PFSK-1 (cell line): ENCODE results near the gene TNFSF12.

ENCODE experiments used
- FOXP2 ChIP-seq: optimal IDR thresholded peaks from 2 replicates; pipeline ENCODE3; 2011; ENCODE audit warnings: borderline replicate concordance, control low read depth, inconsistent platforms; ENCODE audit not compliant: insufficient read depth; ENCODE audit errors: extremely low read length, extremely low read depth
- POLR2AphosphoS5 ChIP-seq: IDR thresholded peaks from 2 replicates; pipeline ENCODE4 v1.6.1; 2012; ENCODE audit warnings: low read depth, mild to moderate bottlenecking, control low read depth, low read length, moderate library complexity
- SIN3A ChIP-seq: IDR thresholded peaks from 2 replicates; pipeline ENCODE4 v1.6.1; 2012; ENCODE audit warnings: mild to moderate bottlenecking, low read length, moderate library complexity, borderline replicate concordance; ENCODE audit not compliant: insufficient read depth
- TAF1 ChIP-seq: IDR thresholded peaks from 2 replicates; pipeline ENCODE4 v1.6.1; 2012; ENCODE audit warnings: low read length, control low read depth, borderline replicate concordance; ENCODE audit not compliant: insufficient read depth
- TF ChIP-seq, protein P1 (sequence below), 2 experiments: IDR thresholded peaks; 2 replicates each; pipeline versions ENCODE4 v1.6.1 to v1.8.0; 2011 to 2012; ENCODE audit warnings: low read depth in 2 of 2, low read length in 2 of 2, control low read depth in 1 of 2, inconsistent platforms in 1 of 2, mild to moderate bottlenecking in 1 of 2, moderate library complexity in 1 of 2; ENCODE audit not compliant: insufficient read depth in 1 of 2

The TNFSF12 gene

DNA sequence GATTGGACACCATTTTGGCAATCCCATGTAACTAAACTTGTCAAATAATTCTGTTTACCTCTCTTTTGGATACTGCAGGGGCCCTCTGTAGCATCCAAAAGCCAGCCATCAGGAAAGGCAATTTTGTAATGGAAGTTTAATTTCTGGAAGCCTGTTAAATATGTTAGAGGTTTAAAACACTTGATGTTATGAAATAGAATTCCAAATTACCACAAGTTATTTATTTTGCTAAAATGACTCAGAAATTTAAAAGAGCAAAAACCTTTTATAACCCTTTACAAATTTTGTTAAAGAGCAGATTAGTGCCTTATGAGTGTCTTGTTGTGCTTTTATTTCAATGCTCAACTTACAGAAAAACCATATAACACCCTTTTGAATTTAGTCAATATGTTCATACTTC is 20.0 kb upstream of the TNFSF12 start:
- TF ChIP-seq, protein P1, sequence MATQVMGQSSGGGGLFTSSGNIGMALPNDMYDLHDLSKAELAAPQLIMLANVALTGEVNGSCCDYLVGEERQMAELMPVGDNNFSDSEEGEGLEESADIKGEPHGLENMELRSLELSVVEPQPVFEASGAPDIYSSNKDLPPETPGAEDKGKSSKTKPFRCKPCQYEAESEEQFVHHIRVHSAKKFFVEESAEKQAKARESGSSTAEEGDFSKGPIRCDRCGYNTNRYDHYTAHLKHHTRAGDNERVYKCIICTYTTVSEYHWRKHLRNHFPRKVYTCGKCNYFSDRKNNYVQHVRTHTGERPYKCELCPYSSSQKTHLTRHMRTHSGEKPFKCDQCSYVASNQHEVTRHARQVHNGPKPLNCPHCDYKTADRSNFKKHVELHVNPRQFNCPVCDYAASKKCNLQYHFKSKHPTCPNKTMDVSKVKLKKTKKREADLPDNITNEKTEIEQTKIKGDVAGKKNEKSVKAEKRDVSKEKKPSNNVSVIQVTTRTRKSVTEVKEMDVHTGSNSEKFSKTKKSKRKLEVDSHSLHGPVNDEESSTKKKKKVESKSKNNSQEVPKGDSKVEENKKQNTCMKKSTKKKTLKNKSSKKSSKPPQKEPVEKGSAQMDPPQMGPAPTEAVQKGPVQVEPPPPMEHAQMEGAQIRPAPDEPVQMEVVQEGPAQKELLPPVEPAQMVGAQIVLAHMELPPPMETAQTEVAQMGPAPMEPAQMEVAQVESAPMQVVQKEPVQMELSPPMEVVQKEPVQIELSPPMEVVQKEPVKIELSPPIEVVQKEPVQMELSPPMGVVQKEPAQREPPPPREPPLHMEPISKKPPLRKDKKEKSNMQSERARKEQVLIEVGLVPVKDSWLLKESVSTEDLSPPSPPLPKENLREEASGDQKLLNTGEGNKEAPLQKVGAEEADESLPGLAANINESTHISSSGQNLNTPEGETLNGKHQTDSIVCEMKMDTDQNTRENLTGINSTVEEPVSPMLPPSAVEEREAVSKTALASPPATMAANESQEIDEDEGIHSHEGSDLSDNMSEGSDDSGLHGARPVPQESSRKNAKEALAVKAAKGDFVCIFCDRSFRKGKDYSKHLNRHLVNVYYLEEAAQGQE (IDR thresholded peaks at IDR 0.05; ENCODE audit: insufficient read depth in 1 of 2, low read depth in 2 of 2, low read length in 2 of 2) = no peak
- TF ChIP-seq POLR2AphosphoS5 = no peak
- no peak for TF ChIP-seq SIN3A
- no peak for TF ChIP-seq FOXP2
- TF ChIP-seq TAF1 = no peak

DNA sequence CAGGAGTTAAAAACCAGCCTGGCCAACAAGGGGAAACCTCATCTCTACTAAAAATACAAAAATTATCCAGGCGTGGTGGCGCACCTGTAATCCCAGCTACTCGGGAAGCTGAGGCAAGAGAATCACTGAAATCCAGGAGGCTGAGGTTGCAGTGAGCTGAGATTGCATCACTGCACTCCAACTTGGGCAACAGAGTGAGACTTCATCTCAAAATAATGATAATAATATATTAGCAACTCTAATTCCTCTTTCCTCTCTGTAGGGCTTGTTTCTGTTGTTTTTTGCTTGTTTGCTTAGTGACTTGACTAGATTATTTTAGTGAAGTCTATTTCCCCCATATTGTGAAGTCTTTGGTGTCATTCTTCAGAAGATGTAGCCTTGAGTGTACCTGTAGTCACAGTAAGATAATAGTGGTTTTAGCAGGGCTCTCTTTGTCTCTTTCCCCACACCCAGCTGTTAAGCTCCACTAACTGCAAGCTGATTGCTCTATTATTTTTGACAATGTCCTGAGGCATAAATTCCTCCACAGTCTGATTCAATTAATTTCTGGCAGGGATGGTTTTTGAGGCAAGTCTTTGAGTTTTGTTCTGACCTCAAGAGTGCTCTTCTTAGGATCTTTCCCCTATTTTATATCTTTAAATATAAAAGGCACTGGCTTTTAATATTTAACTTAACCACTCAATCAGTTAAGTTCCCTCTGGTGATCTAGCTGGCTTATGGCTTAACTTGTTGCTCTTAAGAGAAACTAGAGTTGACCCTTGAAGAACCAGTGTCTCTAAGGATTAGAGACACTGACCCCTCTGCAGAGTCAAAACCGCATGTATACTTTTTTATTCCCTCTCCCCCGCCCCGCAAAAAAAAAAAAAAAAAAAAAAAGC is 18.6 kb upstream of the TNFSF12 start:
- no peak for TF ChIP-seq TAF1

- TF ChIP-seq POLR2AphosphoS5 (no peak), TAF1 (no peak), FOXP2 (no peak), SIN3A (no peak)
- TF ChIP-seq, protein P1 (IDR thresholded peaks at IDR 0.05; ENCODE audit: insufficient read depth in 1 of 2, low read depth in 2 of 2, low read length in 2 of 2) = no peak
These were observed 10.8 kb upstream of the TNFSF12 start for GRCh38 chr17:7538050-7538449.

DNA sequence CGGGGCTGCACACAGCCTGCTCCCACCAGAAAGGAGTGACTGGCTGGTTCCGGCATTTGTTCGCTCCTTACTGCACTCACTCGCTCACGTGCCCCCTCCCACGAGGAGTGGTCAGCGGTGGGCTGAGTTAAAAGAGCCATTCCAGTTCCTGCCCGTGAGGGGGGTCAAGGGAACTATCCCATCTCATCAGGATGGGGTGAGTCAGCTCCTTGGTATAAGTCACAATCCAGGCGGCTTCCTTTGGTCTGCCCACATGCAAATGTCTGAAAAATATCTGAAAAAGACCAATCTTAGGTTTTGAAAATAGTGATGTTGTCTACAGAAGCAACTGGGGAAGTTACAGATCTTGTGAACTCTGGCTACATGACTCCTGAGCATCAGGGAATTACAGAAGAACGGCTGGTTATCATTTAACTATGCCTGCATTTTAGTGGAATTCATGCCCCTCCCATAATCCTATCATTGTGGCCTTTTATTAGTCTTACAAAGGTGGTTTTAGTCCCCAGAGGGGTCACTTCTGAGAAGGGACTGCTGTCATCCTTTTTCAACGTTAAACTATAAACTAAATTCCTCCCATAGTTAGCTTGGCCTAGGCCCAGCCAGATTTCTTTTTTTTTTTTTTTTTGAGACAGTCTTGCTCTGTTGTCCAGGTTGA is 9.8 kb upstream of the TNFSF12 start:
- TF ChIP-seq FOXP2 (no peak), POLR2AphosphoS5 (no peak), SIN3A (no peak), TAF1 (no peak)
- TF ChIP-seq, protein P1 (IDR thresholded peaks at IDR 0.05; ENCODE audit: insufficient read depth in 1 of 2, low read depth in 2 of 2, low read length in 2 of 2) = no peak

DNA sequence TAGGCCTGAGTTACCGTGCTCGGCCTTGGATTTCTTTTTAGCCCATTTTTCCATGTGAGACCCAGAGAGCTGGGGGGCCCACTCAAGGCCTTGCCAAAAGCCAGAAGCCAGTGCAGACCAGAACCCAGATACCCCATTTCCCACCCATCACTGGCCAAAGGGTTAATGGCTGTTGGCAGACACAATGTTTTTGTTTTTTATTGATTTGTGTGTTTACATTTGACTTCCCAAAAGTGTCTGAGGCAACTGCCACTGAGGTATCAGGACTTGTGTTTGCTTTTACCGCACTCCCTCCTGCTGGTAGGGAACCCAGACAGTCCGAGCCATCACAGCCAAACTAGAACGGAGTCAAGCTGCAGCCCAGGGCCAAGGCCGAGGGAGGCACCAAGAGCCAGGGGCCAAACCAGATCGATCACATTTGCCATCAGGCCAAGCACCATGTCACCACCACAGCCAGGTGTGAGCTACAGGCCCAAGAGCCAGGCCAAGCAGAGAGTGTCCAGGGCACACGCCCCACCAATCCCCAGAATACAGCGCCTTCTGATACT is 7.7 kb upstream of the TNFSF12 start:
- no peak for TF ChIP-seq FOXP2
- no peak for TF ChIP-seq POLR2AphosphoS5
- no peak for TF ChIP-seq TAF1
- TF ChIP-seq, protein P1 (IDR thresholded peaks at IDR 0.05; ENCODE audit: insufficient read depth in 1 of 2, low read depth in 2 of 2, low read length in 2 of 2) = no peak
- TF ChIP-seq SIN3A = no peak
